ENCODE data around the gene ITPK1.

The ITPK1 gene

GRCh38 chr14:93090826-93091555 lies 24.7 kb downstream of the ITPK1 start:
- Histone ChIP-seq H3K27ac (peak overlapping the region in 10 of 21 experiments; percentile 4 to 67 (median 32)), H3K4me3 (no peak overlapping the region)

GRCh38 chr14:93089521-93090269 lies 26.0 kb downstream of the ITPK1 start:
- no peak overlapping the region for H3K27ac ChIP-seq
- no peak overlapping the region for H3K4me3 ChIP-seq

- H3K4me3 ChIP-seq: no peak overlapping the region
- peak overlapping the region in 10 of 21 experiments; percentile 3 to 69 (median 30) for H3K27ac ChIP-seq
Observed at GRCh38 chr14:93086441-93087055, 29.2 kb downstream of the ITPK1 start.

GRCh38 chr14:93085911-93086310 lies 29.8 kb downstream of the ITPK1 start:
- no peak overlapping the region for H3K4me3 ChIP-seq
- H3K27ac ChIP-seq: peak overlapping the region in 8 of 21 experiments; percentile 5 to 69 (median 16)

- H3K4me3 ChIP-seq: no peak overlapping the region
- peak overlapping the region in 4 of 21 experiments; percentile 5 to 55 (median 24) for H3K27ac ChIP-seq
Observed at GRCh38 chr14:93084866-93085857, 30.6 kb downstream of the ITPK1 start.

GRCh38 chr14:93084402-93084801 lies 31.3 kb downstream of the ITPK1 start:
- no peak overlapping the region for H3K27ac ChIP-seq
- H3K4me3 ChIP-seq: no peak overlapping the region

- no peak overlapping the region for H3K27ac ChIP-seq
- no peak overlapping the region for H3K4me3 ChIP-seq
Observed at GRCh38 chr14:93083917-93084316, 31.8 kb downstream of the ITPK1 start.

- H3K4me3 ChIP-seq: no peak overlapping the region
- peak overlapping the region in 2 of 21 experiments; percentile 65 for H3K27ac ChIP-seq
Observed at GRCh38 chr14:93082576-93083001, 33.1 kb downstream of the ITPK1 start.

- peak overlapping the region in 9 of 21 experiments; percentile 5 to 65 (median 31) for H3K27ac ChIP-seq
- no peak overlapping the region for H3K4me3 ChIP-seq
Observed at GRCh38 chr14:93081876-93082570, 33.7 kb downstream of the ITPK1 start.

- Histone ChIP-seq H3K4me3 (no peak overlapping the region), H3K27ac (peak overlapping the region in 2 of 21 experiments; percentile 25 to 65)
Observed at GRCh38 chr14:93079865-93080403, 35.8 kb downstream of the ITPK1 start.

- H3K4me3 ChIP-seq: no peak overlapping the region
- H3K27ac ChIP-seq: peak overlapping the region in 4 of 21 experiments; percentile 25 to 65 (median 50)
Observed at GRCh38 chr14:93079321-93079720, 36.4 kb downstream of the ITPK1 start.

GRCh38 chr14:93078870-93079269 lies 36.9 kb downstream of the ITPK1 start:
- H3K27ac ChIP-seq: peak overlapping the region in 8 of 21 experiments; percentile 14 to 84 (median 40)
- H3K4me3 ChIP-seq: no peak overlapping the region

- no peak overlapping the region for H3K27ac ChIP-seq
Observed at GRCh38 chr14:93076755-93077154, 39.0 kb downstream of the ITPK1 start.

GRCh38 chr14:93075891-93076290 lies 39.8 kb downstream of the ITPK1 start:
- Histone ChIP-seq H3K4me3 (no peak overlapping the region), H3K27ac (peak overlapping the region in 1 of 21 experiments; percentile 17)

More at GRCh38 chr14:93076755-93077154, 39.0 kb downstream of the ITPK1 start:
- H3K4me3 ChIP-seq: no peak overlapping the region

GRCh38 chr14:93073910-93074769 lies 41.6 kb downstream of the ITPK1 start:
- Histone ChIP-seq H3K27ac (peak overlapping the region in 20 of 21 experiments; percentile 12 to 82 (median 66)), H3K4me3 (no peak overlapping the region)

GRCh38 chr14:93073358-93073707 lies 42.4 kb downstream of the ITPK1 start:
- H3K4me3 ChIP-seq: no peak overlapping the region
- peak overlapping the region in 11 of 21 experiments; percentile 27 to 82 (median 62) for H3K27ac ChIP-seq

- Histone ChIP-seq H3K4me3 (no peak overlapping the region), H3K27ac (peak overlapping the region in 5 of 21 experiments; percentile 15 to 74 (median 59))
Observed at GRCh38 chr14:93072659-93073357, 42.9 kb downstream of the ITPK1 start.

Measured in skin epidermis (tissue), 12 donors.